ENCODE data around the gene FAM98A. TPM values are rescaled to one million over a fixed set of nuclear protein-coding genes. Genes with fewer than 3 reads are reported as not detected.

Gene FAM98A
- 14.7 and 128 TPM in 2 replicates for total RNA-seq (2014; rRNA removed; shearing (Covaris generic))

DNA sequence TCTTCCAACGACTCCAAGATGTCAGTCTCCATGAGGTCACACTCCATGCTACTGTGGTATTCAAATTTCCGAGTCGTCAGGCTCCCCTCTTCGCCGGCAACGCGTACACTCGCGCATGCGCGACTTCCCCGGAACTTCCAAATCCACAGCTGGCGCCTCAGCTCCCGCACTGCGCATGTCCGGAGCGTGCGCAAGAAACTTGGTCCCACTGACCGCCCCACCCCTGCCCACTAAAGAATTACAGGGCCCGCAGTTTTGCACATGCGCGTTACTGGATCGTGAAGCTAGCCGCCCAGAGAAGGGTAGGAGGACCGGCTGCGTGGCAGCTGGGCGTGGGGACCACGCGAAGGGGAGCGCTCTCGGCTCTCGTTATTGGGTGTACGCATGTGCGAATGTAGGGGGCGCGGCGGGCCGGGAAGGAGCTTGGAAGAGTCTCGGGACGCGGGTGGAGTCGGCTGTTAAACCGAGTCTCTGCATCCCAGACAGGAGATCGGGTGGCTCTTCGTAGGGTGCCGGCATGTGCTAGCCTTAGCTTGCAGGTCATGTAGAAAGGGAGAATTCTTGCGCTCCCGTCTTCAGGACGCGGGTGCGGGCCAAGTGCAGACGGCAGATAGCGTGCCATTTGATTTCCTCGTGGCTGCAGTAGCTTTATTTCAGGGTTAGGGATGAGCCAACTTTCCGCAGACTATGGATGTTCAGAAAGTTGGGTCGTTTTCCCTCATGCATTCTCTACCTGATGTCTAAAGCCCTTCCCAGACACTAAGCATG, at the start of gene FAM98A:
Gene FAM98A, minus strand, starts transcription at position 125 of the 768 bp plus-strand sequence. Its CDS starts 78 bp downstream, at position 47.
- peak; percentile 98 to 99 for DNase-seq (ENCODE audit: low read depth in 1 of 2, low spot score in 2 of 2)
- H3K27me3 ChIP-seq (replicated peaks), result no peaks in the 10 kb centered on the region
- H3K4me1 ChIP-seq (replicated peaks), result peaks cover 15% of the 10 kb centered on the region
- peaks cover 8% of the 10 kb centered on the region for H3K36me3 ChIP-seq
- peak within 1 kb of the TSS; percentile 71 for H3K4me3 ChIP-seq
- H3K27ac ChIP-seq, result peak within 1 kb of the TSS; percentile 44
- H3K9me3 ChIP-seq (replicated peaks), result no peaks in the 10 kb centered on the region

DNA sequence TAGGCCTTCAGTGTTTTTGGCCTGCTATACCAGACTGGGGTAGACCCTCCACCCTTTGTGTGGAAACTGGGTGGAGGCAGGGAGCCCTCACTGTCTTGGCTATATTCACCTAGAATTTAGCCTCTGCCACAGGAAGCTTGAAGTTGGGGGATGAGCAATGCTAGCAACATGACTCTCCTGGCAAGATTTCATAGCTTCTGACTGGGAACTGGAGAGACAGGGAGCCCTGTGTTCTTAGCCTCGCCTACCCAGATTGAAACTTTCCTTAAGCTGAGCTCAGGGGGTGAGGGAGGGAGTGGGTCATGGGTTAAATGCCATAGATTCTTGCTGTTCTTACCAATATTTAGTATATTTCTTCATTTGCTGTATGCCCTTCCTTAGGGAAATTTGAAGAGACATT, 46.8 kb upstream of the FAM98A start:
- H3K36me3 ChIP-seq, result no peaks in the 10 kb centered on the region
- no peaks in the 10 kb centered on the region for H3K27me3 ChIP-seq (replicated peaks)
- no peaks in the 10 kb centered on the region for H3K4me1 ChIP-seq (replicated peaks)
- H3K4me3 ChIP-seq, result no peak overlapping the region
- H3K27ac ChIP-seq, result no peak overlapping the region
- DNase-seq (ENCODE audit: low read depth in 1 of 2, low spot score in 2 of 2), result no peak
- H3K9me3 ChIP-seq (replicated peaks), result no peaks in the 10 kb centered on the region; the same call in 1 of the 2 replicates

DNA sequence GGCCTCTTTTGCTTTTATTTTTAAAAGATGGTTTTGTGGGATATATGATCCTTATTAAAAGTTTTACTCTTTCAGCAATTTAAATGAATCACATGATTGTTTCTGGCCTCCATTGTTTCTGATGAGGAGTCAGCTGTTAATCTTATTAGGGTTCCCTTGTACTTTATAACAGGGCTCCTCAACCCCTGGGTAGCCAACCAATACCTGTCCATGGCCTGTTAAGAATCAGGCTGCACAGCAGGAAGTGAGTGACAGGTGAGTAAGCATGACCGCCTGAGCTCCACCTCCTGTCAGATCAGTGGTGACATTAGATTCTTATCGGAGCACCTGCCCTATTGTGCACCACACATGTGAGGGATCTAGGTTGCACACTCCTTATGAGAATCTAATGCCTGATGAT, 45.1 kb upstream of the FAM98A start:
- no peak for DNase-seq (ENCODE audit: low read depth in 1 of 2, low spot score in 2 of 2)
- no peaks in the 10 kb centered on the region for H3K27me3 ChIP-seq (replicated peaks)
- no peaks in the 10 kb centered on the region for H3K36me3 ChIP-seq

GRCh38 chr2:33636001-33636400, 36.9 kb upstream of the FAM98A start:
- no peaks in the 10 kb centered on the region for H3K36me3 ChIP-seq
- DNase-seq (ENCODE audit: low read depth in 1 of 2, low spot score in 2 of 2), result no peak
- H3K4me3 ChIP-seq, result no peak overlapping the region
- no peaks in the 10 kb centered on the region for H3K4me1 ChIP-seq (replicated peaks)
- no peaks in the 10 kb centered on the region; the same call in 1 of the 2 replicates for H3K27me3 ChIP-seq (replicated peaks)
- H3K27ac ChIP-seq, result no peak overlapping the region
- no peaks in the 10 kb centered on the region for H3K9me3 ChIP-seq (replicated peaks)

More for the DNA sequence above, 45.1 kb upstream of the FAM98A start:
- Histone ChIP-seq H3K27ac (no peak overlapping the region), H3K4me3 (no peak overlapping the region), H3K9me3 (replicated peaks) (no peaks in the 10 kb centered on the region; the same call in 1 of the 2 replicates), H3K4me1 (replicated peaks) (no peaks in the 10 kb centered on the region)

DNA sequence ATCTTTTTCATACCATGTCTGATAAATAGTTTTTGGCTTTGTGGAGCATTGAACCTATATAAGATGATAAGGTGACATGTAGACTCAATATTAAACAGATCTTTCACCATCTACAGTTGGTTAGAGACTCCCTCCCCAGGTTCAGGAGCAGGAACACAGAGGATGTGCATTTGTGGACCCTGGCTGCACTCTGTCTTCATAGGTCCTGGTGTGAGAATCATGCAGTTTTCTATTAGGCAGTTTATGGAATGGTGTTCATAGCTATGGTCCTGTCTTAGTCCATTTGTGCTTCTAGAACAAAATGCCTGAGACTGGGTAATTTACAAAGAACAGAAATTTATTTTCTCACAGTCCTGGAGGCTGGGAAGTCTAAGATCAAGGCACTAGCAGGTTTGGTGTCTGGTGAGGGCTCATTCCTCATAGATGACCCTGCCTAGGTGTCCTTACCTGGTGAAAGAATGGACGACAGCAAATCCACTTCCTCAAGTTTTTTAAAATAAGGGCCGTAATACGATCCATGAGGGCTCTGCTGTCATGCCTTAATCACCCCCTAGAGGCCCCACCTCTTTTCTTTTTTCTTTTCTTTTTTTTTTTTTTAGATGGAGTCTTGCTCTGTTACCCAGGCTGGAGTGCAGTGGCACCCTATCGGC, 35.3 kb upstream of the FAM98A start:
- no peak overlapping the region for H3K27ac ChIP-seq
- no peak overlapping the region for H3K4me3 ChIP-seq
- no peaks in the 10 kb centered on the region for H3K4me1 ChIP-seq (replicated peaks)
- no peaks in the 10 kb centered on the region for H3K9me3 ChIP-seq (replicated peaks)
- H3K27me3 ChIP-seq (replicated peaks), result no peaks in the 10 kb centered on the region; the same call in 1 of the 2 replicates
- no peaks in the 10 kb centered on the region for H3K36me3 ChIP-seq
- no peak for DNase-seq (ENCODE audit: low read depth in 1 of 2, low spot score in 2 of 2)

GRCh38 chr2:33633315-33633714, 34.2 kb upstream of the FAM98A start:
- no peak overlapping the region for H3K4me3 ChIP-seq
- H3K27me3 ChIP-seq (replicated peaks), result no peaks in the 10 kb centered on the region; the same call in 1 of the 2 replicates
- no peak for DNase-seq (ENCODE audit: low read depth in 1 of 2, low spot score in 2 of 2)
- no peak overlapping the region for H3K27ac ChIP-seq
- H3K4me1 ChIP-seq (replicated peaks), result no peaks in the 10 kb centered on the region
- H3K36me3 ChIP-seq, result no peaks in the 10 kb centered on the region
- H3K9me3 ChIP-seq (replicated peaks), result no peaks in the 10 kb centered on the region

DNA sequence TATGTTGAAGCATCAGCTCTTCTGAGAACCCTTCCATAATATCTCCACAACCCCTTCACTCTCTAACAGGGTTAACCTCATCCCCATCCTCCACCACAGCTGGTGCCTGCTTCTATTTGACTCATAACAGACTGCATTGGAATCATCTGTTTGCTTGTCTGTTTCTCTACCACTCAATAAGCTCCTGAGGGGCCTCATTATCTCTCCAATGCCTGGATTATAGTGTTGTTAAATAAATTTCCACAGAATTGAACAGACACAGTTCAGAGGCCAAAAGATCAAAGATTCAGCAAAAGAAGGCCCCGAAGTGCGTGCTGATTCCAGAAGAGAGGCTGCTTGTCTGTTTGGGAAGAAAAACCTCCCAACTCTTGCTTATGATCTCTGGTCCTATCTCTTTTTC, 33.7 kb upstream of the FAM98A start:
- no peaks in the 10 kb centered on the region; the same call in 1 of the 2 replicates for H3K27me3 ChIP-seq (replicated peaks)
- DNase-seq (ENCODE audit: low read depth in 1 of 2, low spot score in 2 of 2), result no peak

DNA sequence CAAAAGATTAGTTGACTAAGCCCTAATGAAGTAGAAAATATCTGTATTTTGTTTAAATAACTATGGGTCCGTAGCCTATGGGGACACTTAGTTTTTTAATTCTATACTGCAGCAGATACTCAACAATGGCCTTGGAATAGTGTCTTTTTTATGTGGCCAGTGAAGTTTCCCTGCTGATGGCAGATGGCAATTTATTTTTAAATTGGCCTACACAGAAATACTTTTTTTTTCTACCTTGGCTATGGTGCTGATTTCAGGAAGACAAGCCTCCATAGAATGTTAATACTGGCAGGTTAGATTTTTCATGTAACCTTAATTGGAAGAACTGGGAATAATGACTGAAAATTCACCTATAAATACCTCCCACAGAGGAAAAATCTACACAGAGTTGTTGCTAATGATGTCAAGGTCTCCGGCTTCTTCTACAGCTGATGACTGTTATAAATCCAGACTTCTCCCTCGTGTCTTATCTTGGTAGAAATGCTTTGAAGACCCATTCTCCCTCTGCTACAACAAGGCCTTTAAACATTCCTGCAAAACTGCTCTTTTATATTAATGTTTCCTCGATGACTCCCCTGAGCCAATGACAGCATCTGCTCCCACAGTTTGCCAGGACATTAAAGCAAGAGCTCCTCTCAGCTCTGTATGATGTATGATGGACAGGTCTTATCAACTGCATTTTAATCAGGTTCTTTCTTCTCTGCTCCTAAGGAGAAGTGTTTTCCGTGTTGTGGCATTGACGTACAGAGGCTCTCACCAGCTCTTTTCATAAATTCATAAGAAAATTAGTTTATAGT, 29.1 kb upstream of the FAM98A start:
- Histone ChIP-seq H3K36me3 (no peaks in the 10 kb centered on the region), H3K4me3 (no peak overlapping the region), H3K27me3 (replicated peaks) (no peaks in the 10 kb centered on the region), H3K27ac (no peak overlapping the region), H3K4me1 (replicated peaks) (no peaks in the 10 kb centered on the region), H3K9me3 (replicated peaks) (no peaks in the 10 kb centered on the region)
- DNase-seq (ENCODE audit: low read depth in 1 of 2, low spot score in 2 of 2), result no peak

More for the DNA sequence above, 33.7 kb upstream of the FAM98A start:
- Histone ChIP-seq H3K9me3 (replicated peaks) (no peaks in the 10 kb centered on the region), H3K4me1 (replicated peaks) (no peaks in the 10 kb centered on the region), H3K4me3 (no peak overlapping the region), H3K36me3 (no peaks in the 10 kb centered on the region), H3K27ac (no peak overlapping the region)

DNA sequence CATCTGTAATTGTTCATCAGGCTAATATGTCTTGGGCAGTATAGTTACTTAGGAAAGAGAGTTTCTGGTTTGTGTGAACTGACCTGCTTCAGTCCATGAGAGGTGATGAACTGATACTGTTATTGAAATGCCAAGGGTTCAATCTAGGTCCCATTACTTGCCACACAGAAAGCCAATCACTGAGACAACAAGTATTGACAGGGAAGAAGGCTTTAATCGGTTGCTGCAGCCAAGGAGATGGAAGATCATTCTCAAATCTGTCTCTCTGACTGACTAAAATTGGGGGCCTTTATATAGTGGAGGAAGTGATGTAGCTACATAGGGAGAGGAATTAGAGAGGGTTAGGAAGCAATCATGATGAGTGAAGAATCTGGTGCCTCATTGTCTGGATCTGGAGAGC, 19.9 kb upstream of the FAM98A start:
- H3K36me3 ChIP-seq, result no peaks in the 10 kb centered on the region
- H3K27ac ChIP-seq, result no peak overlapping the region
- H3K4me1 ChIP-seq (replicated peaks), result no peaks in the 10 kb centered on the region
- H3K27me3 ChIP-seq (replicated peaks), result no peaks in the 10 kb centered on the region
- no peak overlapping the region for H3K4me3 ChIP-seq
- no peaks in the 10 kb centered on the region for H3K9me3 ChIP-seq (replicated peaks)
- DNase-seq (ENCODE audit: low read depth in 1 of 2, low spot score in 2 of 2), result no peak

DNA sequence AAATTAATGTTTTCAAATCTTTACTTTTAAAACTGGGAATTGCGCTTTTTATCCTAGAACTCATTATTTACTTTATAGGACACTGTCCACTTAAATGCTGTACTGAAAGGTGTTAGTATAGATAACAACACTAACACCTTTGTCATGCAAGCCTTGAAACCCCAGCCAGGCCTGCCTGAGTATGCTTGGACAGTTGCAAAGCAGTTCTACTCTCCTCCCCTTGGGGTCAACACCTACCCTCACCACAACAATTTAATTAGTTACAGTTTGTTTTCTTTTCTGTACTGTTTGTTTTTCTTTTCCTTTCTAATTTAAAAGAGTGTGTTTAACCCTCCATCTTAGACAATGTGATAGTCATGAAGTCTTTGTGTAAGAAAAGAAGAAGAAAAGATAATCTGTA, 18.9 kb upstream of the FAM98A start:
- H3K27me3 ChIP-seq (replicated peaks), result no peaks in the 10 kb centered on the region
- H3K4me1 ChIP-seq (replicated peaks), result no peaks in the 10 kb centered on the region
- H3K36me3 ChIP-seq, result no peaks in the 10 kb centered on the region
- H3K9me3 ChIP-seq (replicated peaks), result no peaks in the 10 kb centered on the region
- H3K4me3 ChIP-seq, result no peak overlapping the region
- no peak for DNase-seq (ENCODE audit: low read depth in 1 of 2, low spot score in 2 of 2)
- H3K27ac ChIP-seq, result no peak overlapping the region

- Histone ChIP-seq H3K27ac (no peak overlapping the region), H3K4me3 (no peak overlapping the region)
- no peak for DNase-seq (ENCODE audit: low read depth in 1 of 2, low spot score in 2 of 2)
Observed at GRCh38 chr2:33617401-33617800, 18.3 kb upstream of the FAM98A start.

GRCh38 chr2:33616873-33617272, 17.8 kb upstream of the FAM98A start:
- no peaks in the 10 kb centered on the region for H3K4me1 ChIP-seq (replicated peaks)
- H3K4me3 ChIP-seq, result no peak overlapping the region
- H3K27me3 ChIP-seq (replicated peaks), result no peaks in the 10 kb centered on the region
- no peak for DNase-seq (ENCODE audit: low read depth in 1 of 2, low spot score in 2 of 2)
- H3K36me3 ChIP-seq, result no peaks in the 10 kb centered on the region
- no peak overlapping the region for H3K27ac ChIP-seq
- H3K9me3 ChIP-seq (replicated peaks), result no peaks in the 10 kb centered on the region

More at GRCh38 chr2:33617401-33617800, 18.3 kb upstream of the FAM98A start:
- Histone ChIP-seq H3K27me3 (replicated peaks) (no peaks in the 10 kb centered on the region), H3K9me3 (replicated peaks) (no peaks in the 10 kb centered on the region), H3K36me3 (no peaks in the 10 kb centered on the region), H3K4me1 (replicated peaks) (no peaks in the 10 kb centered on the region)

DNA sequence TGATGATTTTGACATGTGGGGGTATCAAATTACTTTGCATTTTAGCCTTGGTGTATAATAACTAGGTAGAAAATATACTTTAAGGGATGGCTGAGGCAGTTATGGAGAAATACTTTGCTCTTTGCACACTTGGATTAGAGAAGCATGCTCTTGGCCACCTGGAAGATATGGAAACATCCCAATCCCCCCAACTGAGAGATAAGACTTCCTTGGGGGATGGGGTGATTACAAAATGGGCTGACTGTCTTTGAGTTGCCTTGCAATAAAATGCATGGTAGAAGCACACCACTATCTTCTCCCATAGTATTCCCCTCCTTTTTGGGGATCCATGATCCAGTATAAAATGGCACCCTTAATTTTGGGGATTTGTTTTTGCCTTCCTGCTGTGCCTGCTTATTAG, 15.1 kb upstream of the FAM98A start:
- no peak overlapping the region for H3K4me3 ChIP-seq

GRCh38 chr2:33607905-33608304, 8.8 kb upstream of the FAM98A start:
- no peaks in the 10 kb centered on the region for H3K27me3 ChIP-seq (replicated peaks)
- H3K4me3 ChIP-seq, result no peak overlapping the region
- no peaks in the 10 kb centered on the region for H3K9me3 ChIP-seq (replicated peaks)
- no peak overlapping the region for H3K27ac ChIP-seq
- H3K36me3 ChIP-seq, result no peaks in the 10 kb centered on the region
- H3K4me1 ChIP-seq (replicated peaks), result no peaks in the 10 kb centered on the region
- no peak for DNase-seq (ENCODE audit: low read depth in 1 of 2, low spot score in 2 of 2)

More for the DNA sequence above, 15.1 kb upstream of the FAM98A start:
- Histone ChIP-seq H3K27ac (no peak overlapping the region), H3K4me1 (replicated peaks) (no peaks in the 10 kb centered on the region), H3K36me3 (no peaks in the 10 kb centered on the region), H3K9me3 (replicated peaks) (no peaks in the 10 kb centered on the region), H3K27me3 (replicated peaks) (no peaks in the 10 kb centered on the region)
- DNase-seq (ENCODE audit: low read depth in 1 of 2, low spot score in 2 of 2), result no peak

All from SJSA1 (cell line).